ENCODE results near the gene ASIC2.

DNA sequence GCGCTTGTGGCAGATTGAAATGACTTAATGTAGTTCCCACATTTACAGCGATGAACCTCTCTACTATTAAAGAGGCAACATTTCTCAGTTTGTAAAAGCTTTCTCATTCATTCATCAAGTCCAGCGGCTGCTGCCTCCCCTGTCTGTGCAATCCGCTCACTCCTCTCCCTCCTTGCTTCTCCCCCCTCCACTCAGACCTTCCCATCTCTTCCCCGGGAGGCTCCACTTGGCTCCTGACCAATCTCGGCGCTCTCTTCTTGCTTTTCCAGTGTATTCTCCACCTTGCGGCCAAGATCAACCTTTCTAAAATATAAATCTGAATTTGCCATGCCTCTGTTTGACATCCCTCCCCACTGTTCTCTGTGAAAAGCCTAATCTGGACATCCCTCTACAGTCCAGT lies 117.5 kb downstream of the ASIC2 start:
- no peak for TF ChIP-seq POLR2A (IDR thresholded peaks at IDR 0.05)
- TF ChIP-seq, protein P1, sequence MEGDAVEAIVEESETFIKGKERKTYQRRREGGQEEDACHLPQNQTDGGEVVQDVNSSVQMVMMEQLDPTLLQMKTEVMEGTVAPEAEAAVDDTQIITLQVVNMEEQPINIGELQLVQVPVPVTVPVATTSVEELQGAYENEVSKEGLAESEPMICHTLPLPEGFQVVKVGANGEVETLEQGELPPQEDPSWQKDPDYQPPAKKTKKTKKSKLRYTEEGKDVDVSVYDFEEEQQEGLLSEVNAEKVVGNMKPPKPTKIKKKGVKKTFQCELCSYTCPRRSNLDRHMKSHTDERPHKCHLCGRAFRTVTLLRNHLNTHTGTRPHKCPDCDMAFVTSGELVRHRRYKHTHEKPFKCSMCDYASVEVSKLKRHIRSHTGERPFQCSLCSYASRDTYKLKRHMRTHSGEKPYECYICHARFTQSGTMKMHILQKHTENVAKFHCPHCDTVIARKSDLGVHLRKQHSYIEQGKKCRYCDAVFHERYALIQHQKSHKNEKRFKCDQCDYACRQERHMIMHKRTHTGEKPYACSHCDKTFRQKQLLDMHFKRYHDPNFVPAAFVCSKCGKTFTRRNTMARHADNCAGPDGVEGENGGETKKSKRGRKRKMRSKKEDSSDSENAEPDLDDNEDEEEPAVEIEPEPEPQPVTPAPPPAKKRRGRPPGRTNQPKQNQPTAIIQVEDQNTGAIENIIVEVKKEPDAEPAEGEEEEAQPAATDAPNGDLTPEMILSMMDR (IDR thresholded peaks at IDR 0.05), result no peak
